NB4 (cell line): ENCODE measurements around the gene OLFM1.

Experiments used
- DNase-seq: peaks from one replicate; pipeline ENCODE4 v3.0.0; 2010; ENCODE audit warnings: low read depth
- H3K4me3 ChIP-seq: one replicate; pipeline ENCODE4 v1.5.1; 2011; ENCODE audit warnings: mild to moderate bottlenecking, low read depth, low read length, moderate library complexity
- CTCF ChIP-seq: IDR thresholded peaks from one replicate; pipeline ENCODE4 v1.5.1; 2012; ENCODE audit warnings: low read depth, low read length
- MAX ChIP-seq: IDR thresholded peaks from 2 replicates; pipeline ENCODE4 v1.6.1; 2011; ENCODE audit warnings: low read depth, low read length
- MYC ChIP-seq: IDR thresholded peaks from 2 replicates; pipeline ENCODE4 v1.6.1; 2011; ENCODE audit warnings: low read depth, low read length
- POLR2A ChIP-seq: IDR thresholded peaks from 2 replicates; pipeline ENCODE4 v1.6.1; 2011; ENCODE audit warnings: mild to moderate bottlenecking; ENCODE audit not compliant: insufficient read length; ENCODE audit errors: extremely low read depth

The OLFM1 gene

GRCh38 chr9:135068776-135069415 is 18.6 kb upstream of the OLFM1 start:
- TF ChIP-seq POLR2A (no peak), MAX (no peak), CTCF (no peak), MYC (no peak)
- DNase-seq, result no peak

GRCh38 chr9:135069558-135070197 is 17.8 kb upstream of the OLFM1 start:
- DNase-seq, result no peak
- no peak overlapping the region for H3K4me3 ChIP-seq
- no peak for TF ChIP-seq CTCF
- no peak for TF ChIP-seq MYC
- TF ChIP-seq MAX, result no peak

More at GRCh38 chr9:135068776-135069415, 18.6 kb upstream of the OLFM1 start:
- H3K4me3 ChIP-seq, result no peak overlapping the region

GRCh38 chr9:135070198-135070951 is 17.1 kb upstream of the OLFM1 start:
- no peak overlapping the region for H3K4me3 ChIP-seq
- DNase-seq, result no peak
- TF ChIP-seq POLR2A, result no peak
- no peak for TF ChIP-seq MYC
- TF ChIP-seq MAX, result no peak
- TF ChIP-seq CTCF, result no peak

GRCh38 chr9:135070964-135071735 is 16.3 kb upstream of the OLFM1 start:
- H3K4me3 ChIP-seq, result no peak overlapping the region
- TF ChIP-seq MYC (no peak), CTCF (no peak), POLR2A (no peak), MAX (no peak)
- DNase-seq, result no peak

- DNase-seq, result no peak
- no peak for TF ChIP-seq MYC
- TF ChIP-seq MAX, result no peak
- no peak for TF ChIP-seq POLR2A
- no peak for TF ChIP-seq CTCF
- H3K4me3 ChIP-seq, result no peak overlapping the region
Measured at GRCh38 chr9:135073081-135073740, 14.3 kb upstream of the OLFM1 start.
